Measurements from ENCODE around the gene ART5. TPM values are rescaled to one million over a fixed set of nuclear protein-coding genes. Genes with fewer than 3 reads are reported as not detected.

Gene ART5
- total RNA-seq, 1 experiment from 2014 or later: not detected

DNA sequence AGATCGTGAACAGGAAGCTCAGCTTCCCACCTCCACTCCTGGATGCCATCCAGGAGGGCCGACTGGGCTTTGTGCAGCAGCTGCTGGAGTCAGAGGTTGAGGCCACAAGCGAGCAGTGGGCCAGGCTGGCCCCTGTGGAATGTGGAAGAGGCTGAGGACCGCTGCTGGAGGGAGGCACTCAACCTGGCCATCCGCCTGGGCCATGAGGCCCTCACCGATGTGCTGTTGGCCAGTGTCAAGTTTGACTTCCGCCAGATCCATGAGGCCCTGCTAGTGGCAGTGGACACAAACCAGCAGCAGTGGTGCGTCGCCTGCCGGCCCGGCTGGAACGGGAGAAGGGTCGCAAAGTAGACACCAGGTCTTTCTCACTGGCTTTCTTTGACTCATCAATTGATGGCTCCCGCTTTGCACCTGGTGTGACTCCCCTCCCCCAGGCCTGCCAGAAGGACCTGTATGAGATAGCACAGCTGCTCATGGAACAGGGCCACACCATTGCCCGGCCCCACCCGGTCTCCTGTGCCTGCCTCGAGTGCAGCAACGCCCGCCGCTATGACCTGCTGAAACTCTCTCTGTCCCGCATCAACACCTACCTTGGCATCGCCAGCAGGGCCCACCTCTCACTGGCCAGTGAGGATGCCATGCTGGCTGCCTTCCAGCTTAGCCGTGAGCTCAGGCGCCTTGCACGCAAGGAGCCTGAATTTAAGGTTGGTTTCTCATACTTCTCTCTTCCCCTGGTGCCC is 24.9 kb downstream of the ART5 start:
- H3K27me3 Mint-ChIP-seq (ENCODE audit: insufficient read depth, unreplicated experiment): no peaks in the 10 kb centered on the region
- no TSS peak for BruUV-seq (replicated peaks)
- CTCF ChIA-PET: interaction anchor here (1.2 to 2.1 kb wide), 3 partner anchors 8 to 232 kb away, joined by 3 to 10 read pairs (median 7); no protein-coding TSS in a partner anchor

DNA sequence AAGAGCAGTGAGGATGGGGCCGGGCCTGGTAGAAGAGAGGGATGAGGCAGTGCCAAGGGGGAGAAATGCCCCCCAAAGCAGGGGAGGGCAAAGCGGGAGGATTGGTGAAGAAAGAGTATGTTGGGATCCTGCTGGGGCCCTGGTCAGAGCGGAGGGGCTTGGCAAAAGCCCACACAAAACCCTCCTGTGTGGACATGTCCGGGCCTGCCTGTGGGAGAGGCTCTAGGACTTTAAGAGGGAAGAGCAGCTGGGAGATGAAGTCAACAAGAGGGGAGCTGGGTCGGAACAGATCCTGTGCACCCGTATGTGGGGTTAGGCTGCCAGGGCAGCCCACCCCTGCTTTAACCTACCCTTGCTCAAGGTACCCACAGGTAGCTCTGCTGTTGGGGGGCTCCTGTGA is 25.8 kb downstream of the ART5 start:
- H3K9me3 Mint-ChIP-seq (ENCODE audit: unreplicated experiment): no peaks in the 10 kb centered on the region
- ChIA-PET POLR2A (no interaction called here), CTCF (interaction anchor here (1.2 to 1.9 kb wide), 2 partner anchors 11 to 233 kb away, joined by 3 to 10 read pairs; no protein-coding TSS in a partner anchor)
- DNase-seq (ENCODE audit: unreplicated experiment): no peak
- TF ChIP-seq, protein P1, sequence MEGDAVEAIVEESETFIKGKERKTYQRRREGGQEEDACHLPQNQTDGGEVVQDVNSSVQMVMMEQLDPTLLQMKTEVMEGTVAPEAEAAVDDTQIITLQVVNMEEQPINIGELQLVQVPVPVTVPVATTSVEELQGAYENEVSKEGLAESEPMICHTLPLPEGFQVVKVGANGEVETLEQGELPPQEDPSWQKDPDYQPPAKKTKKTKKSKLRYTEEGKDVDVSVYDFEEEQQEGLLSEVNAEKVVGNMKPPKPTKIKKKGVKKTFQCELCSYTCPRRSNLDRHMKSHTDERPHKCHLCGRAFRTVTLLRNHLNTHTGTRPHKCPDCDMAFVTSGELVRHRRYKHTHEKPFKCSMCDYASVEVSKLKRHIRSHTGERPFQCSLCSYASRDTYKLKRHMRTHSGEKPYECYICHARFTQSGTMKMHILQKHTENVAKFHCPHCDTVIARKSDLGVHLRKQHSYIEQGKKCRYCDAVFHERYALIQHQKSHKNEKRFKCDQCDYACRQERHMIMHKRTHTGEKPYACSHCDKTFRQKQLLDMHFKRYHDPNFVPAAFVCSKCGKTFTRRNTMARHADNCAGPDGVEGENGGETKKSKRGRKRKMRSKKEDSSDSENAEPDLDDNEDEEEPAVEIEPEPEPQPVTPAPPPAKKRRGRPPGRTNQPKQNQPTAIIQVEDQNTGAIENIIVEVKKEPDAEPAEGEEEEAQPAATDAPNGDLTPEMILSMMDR (IDR thresholded peaks at IDR 0.05; ENCODE audit: unreplicated experiment): no peak
- H3K4me1 Mint-ChIP-seq (ENCODE audit: insufficient read depth, unreplicated experiment): peaks cover 16% of the 10 kb centered on the region
- H3K27me3 Mint-ChIP-seq (ENCODE audit: insufficient read depth, unreplicated experiment): no peaks in the 10 kb centered on the region
- H3K4me3 Mint-ChIP-seq (ENCODE audit: unreplicated experiment): no peak overlapping the region
- no TSS peak for BruUV-seq (replicated peaks)
- H3K27ac Mint-ChIP-seq (ENCODE audit: low read depth, unreplicated experiment): peak overlapping the region; percentile 86
- H3K36me3 Mint-ChIP-seq (ENCODE audit: insufficient read depth, unreplicated experiment): no peaks in the 10 kb centered on the region
- intact Hi-C loops (cut with micrococcal nuclease): no loop called here

More for the DNA sequence above, 24.9 kb downstream of the ART5 start:
- no peak for DNase-seq (ENCODE audit: unreplicated experiment)
- intact Hi-C loops (cut with micrococcal nuclease): no loop called here
- peak overlapping the region; percentile 86 for H3K27ac Mint-ChIP-seq (ENCODE audit: low read depth, unreplicated experiment)
- POLR2A ChIA-PET: no interaction called here
- no peaks in the 10 kb centered on the region for H3K9me3 Mint-ChIP-seq (ENCODE audit: unreplicated experiment)
- H3K4me3 Mint-ChIP-seq (ENCODE audit: unreplicated experiment): no peak overlapping the region
- H3K36me3 Mint-ChIP-seq (ENCODE audit: insufficient read depth, unreplicated experiment): no peaks in the 10 kb centered on the region
- peaks cover 16% of the 10 kb centered on the region for H3K4me1 Mint-ChIP-seq (ENCODE audit: insufficient read depth, unreplicated experiment)
- TF ChIP-seq, protein P1 (IDR thresholded peaks at IDR 0.05; ENCODE audit: unreplicated experiment): no peak

DNA sequence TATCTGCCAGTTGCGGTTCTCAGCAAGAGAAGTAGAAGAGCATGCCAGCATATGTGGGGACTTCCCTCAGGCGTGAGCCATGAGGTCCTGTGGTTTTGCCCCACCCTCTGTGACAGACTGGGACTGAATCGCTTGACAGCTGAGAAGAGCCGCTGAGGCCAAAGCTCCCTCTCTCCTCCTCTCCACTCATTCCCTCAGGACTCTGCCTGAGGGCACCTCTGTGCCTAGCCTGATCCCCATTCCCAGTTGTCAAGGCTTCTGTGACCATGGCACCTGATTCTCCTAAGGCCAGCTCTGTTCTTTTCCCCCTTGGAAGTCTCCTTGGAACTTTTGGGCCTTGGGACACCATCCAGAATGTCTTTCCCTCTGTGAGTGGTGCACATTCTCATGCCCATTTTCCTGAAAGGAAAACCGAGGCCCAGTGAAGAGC is 27.0 kb downstream of the ART5 start:
- Mint-ChIP-seq H3K4me3 (ENCODE audit: unreplicated experiment) (no peak overlapping the region), H3K27ac (ENCODE audit: low read depth, unreplicated experiment) (no peak overlapping the region), H3K27me3 (ENCODE audit: insufficient read depth, unreplicated experiment) (no peaks in the 10 kb centered on the region), H3K4me1 (ENCODE audit: insufficient read depth, unreplicated experiment) (peaks cover 16% of the 10 kb centered on the region), H3K9me3 (ENCODE audit: unreplicated experiment) (no peaks in the 10 kb centered on the region), H3K36me3 (ENCODE audit: insufficient read depth, unreplicated experiment) (no peaks in the 10 kb centered on the region)
- intact Hi-C loops (cut with micrococcal nuclease): no loop called here
- POLR2A ChIA-PET: no interaction called here
- BruUV-seq (replicated peaks): no TSS peak
- TF ChIP-seq, protein P1 (IDR thresholded peaks at IDR 0.05; ENCODE audit: unreplicated experiment): no peak
- DNase-seq (ENCODE audit: unreplicated experiment): no peak
- CTCF ChIA-PET: interaction anchor here (0.5 to 1.2 kb wide), 5 partner anchors 11 to 110 kb away, joined by 3 to 7 read pairs (median 4); no protein-coding TSS in a partner anchor

DNA sequence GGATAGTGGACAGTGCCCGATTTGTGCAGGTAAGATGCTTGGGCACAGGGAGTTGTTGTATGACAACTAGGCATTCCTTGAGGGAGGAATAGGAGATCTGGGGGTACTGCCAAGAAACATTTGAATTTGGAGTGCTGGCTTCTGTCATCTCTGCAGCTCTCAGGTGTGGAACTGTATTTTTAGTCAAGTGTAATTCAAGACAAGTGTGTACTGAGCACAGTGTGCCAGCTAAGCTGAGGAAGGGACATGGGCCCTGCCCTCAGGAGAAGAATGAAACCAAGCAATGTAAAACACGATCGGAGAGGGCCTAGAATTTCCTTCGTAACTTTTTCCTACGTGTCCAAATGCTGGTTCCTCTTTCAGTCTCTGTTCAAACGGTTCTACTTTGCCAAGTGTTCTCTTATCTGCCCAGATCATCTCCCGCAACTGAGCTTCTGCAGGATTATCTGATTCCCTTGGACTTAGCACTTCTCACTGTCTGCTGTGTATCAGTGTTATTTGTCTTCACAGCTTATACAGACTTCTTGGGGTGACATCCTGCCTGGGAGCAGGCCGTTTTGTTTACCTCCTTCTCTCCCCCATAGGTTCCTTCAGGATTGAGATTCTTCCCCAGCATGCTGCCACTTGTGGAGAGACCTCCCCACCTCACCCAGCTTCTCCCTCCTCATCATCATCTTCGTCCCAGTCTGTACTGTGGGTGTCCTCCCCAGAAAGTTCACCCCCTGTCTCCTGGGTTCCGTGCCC is 27.6 kb downstream of the ART5 start:
- ChIA-PET POLR2A (no interaction called here), CTCF (interaction anchor here (0.6 to 1.2 kb wide), 4 partner anchors 11 to 515 kb away, joined by 3 to 7 read pairs (median 4); no protein-coding TSS in a partner anchor)
- TF ChIP-seq, protein P1 (IDR thresholded peaks at IDR 0.05; ENCODE audit: unreplicated experiment): no peak
- no peak for DNase-seq (ENCODE audit: unreplicated experiment)
- Mint-ChIP-seq H3K4me1 (ENCODE audit: insufficient read depth, unreplicated experiment) (peaks cover 16% of the 10 kb centered on the region), H3K36me3 (ENCODE audit: insufficient read depth, unreplicated experiment) (no peaks in the 10 kb centered on the region), H3K27ac (ENCODE audit: low read depth, unreplicated experiment) (no peak overlapping the region), H3K27me3 (ENCODE audit: insufficient read depth, unreplicated experiment) (no peaks in the 10 kb centered on the region), H3K4me3 (ENCODE audit: unreplicated experiment) (no peak overlapping the region), H3K9me3 (ENCODE audit: unreplicated experiment) (no peaks in the 10 kb centered on the region)
- intact Hi-C loops (cut with micrococcal nuclease): no loop called here
- BruUV-seq (replicated peaks): no TSS peak
